K562 (cell line): ENCODE results near the gene UBASH3A. TPM values are rescaled to one million over a fixed set of nuclear protein-coding genes. Genes with fewer than 3 reads are reported as not detected.

Experiments used
- CBX3 ChIP-seq, 2 experiments: IDR thresholded peaks; 1 replicate in 1 of 2; 2 replicates in 1 of 2; pipeline ENCODE4 v1.6.1; 2012; ENCODE audit warnings: inconsistent platforms in 2 of 2, low read length in 2 of 2, borderline replicate concordance in 1 of 2, control low read depth in 1 of 2
- CEBPZ ChIP-seq: fragments of 150-350 bp; IDR thresholded peaks from 2 replicates; pipeline ENCODE4 v1.6.1; 2014; ENCODE audit warnings: low read depth, mild to moderate bottlenecking, low read length, borderline replicate concordance
- CTCF ChIP-seq, 3 experiments: IDR thresholded peaks in 2 of 3; conservative IDR thresholded peaks in 1 of 3; 2 replicates each; pipeline ENCODE4 v1.5.1; 2011 to 2012; ENCODE audit warnings: low read length in 3 of 3, mild to moderate bottlenecking in 3 of 3, control low read depth in 2 of 3, improper control_type of control experiment in 1 of 3, inconsistent platforms in 1 of 3, low read depth in 1 of 3, mixed read lengths in 1 of 3, moderate library complexity in 1 of 3; ENCODE audit not compliant: insufficient read depth in 2 of 3
- ELF1 ChIP-seq: fragments of 200-800 bp; sonication (Bioruptor generic); IDR thresholded peaks from 2 replicates; pipeline ENCODE4 v1.6.1; 2016; ENCODE audit warnings: missing genetic modification characterization, missing compliant biosample characterization
- HLTF ChIP-seq: fragments of 450-650 bp; IDR thresholded peaks from 2 replicates; pipeline ENCODE4 v1.6.1; 2016
- HNRNPL ChIP-seq: fragments of 200-400 bp; formaldehyde crosslinking; IDR thresholded peaks from 2 replicates; pipeline ENCODE4 v1.6.1; 2017; ENCODE audit warnings: low read depth, mild to moderate bottlenecking, low read length
- KDM1A ChIP-seq, 2 experiments: fragments of 450-650 bp; IDR thresholded peaks; 2 replicates each; pipeline ENCODE4 v1.6.1; 2016; ENCODE audit warnings: mild to moderate bottlenecking in 2 of 2
- PTBP1 ChIP-seq: fragments of 200-400 bp; formaldehyde crosslinking; IDR thresholded peaks from 2 replicates; pipeline ENCODE4 v1.6.1; 2017; ENCODE audit warnings: low read depth, low read length
- RAD21 ChIP-seq, 2 experiments: fragments of 250-450 bp in 1 of 2; fragments of 450-650 bp in 1 of 2; sonication (Bioruptor Pico) in 1 of 2; formaldehyde crosslinking in 1 of 2; IDR thresholded peaks in 1 of 2; conservative IDR thresholded peaks in 1 of 2; 2 replicates each; pipeline versions ENCODE4 v1.4.0 to v1.8.0; 2020 to 2022; ENCODE audit warnings: mild to moderate bottlenecking in 2 of 2, moderate library complexity in 1 of 2
- RCOR1 ChIP-seq, 2 experiments: IDR thresholded peaks; 2 replicates each; pipeline ENCODE4 v1.6.1; 2012; ENCODE audit warnings: low read depth in 2 of 2, low read length in 2 of 2, borderline replicate concordance in 1 of 2, improper control_type of control experiment in 1 of 2
- SMARCA5 ChIP-seq: fragments of 450-650 bp; IDR thresholded peaks from 2 replicates; pipeline ENCODE4 v1.6.1; 2016
- TRIM28 ChIP-seq: fragments of 450-650 bp; IDR thresholded peaks from 2 replicates; pipeline ENCODE4 v1.6.1; 2017
- U2AF1 ChIP-seq: fragments of 200-400 bp; formaldehyde crosslinking; optimal IDR thresholded peaks from 2 replicates; pipeline ENCODE3; 2017; ENCODE audit warnings: mild to moderate bottlenecking, low read depth, low read length, moderate library complexity
- XRCC5 ChIP-seq: fragments of 200-400 bp; formaldehyde crosslinking; IDR thresholded peaks from 2 replicates; pipeline ENCODE4 v1.6.1; 2017; ENCODE audit warnings: low read depth, mild to moderate bottlenecking, low read length
- polyA plus RNA-seq, 8 experiments: library from polyadenylated mRNA; depleted of rRNA in 4 of 8; stranded (reverse) in 5 of 8; unstranded in 3 of 8; fragments of >200 nt; fragmentation: Nextera tagmentation in 2 of 8; fragmentation: Illumina TruSeq in 1 of 8; extraction: Ambion mirVana in 2 of 8; extraction: Trizol in 1 of 8; gene quantifications; 2 replicates each; pipeline versions ENCODE4 v1.2.1 to v1.2.3, GENCODE V29; 2011 to 2014; ENCODE audit warnings: inconsistent platforms in 1 of 8, missing spikeins in 1 of 8
- total RNA-seq, 7 experiments: library from RNA; depleted of rRNA in 6 of 7; stranded (reverse); fragments of >200 nt in 6 of 7; fragmentation: Illumina TruSeq in 2 of 7; extraction: Trizol in 2 of 7; gene quantifications; 2 replicates each; pipeline versions ENCODE4 v1.2.1 to v1.2.3, GENCODE V29; 2011 to 2021; ENCODE audit warnings: low replicate concordance in 1 of 7
- TF ChIP-seq, protein P1 (sequence below): fragments of 450-650 bp; IDR thresholded peaks from 2 replicates; pipeline ENCODE4 v1.6.1; 2018; ENCODE audit not compliant: partially characterized antibody
- TF ChIP-seq, protein P2 (sequence below): IDR thresholded peaks from 2 replicates; pipeline ENCODE4 v1.6.1; 2011; ENCODE audit warnings: borderline replicate concordance, low read depth, mild to moderate bottlenecking, moderate library complexity, low read length; ENCODE audit not compliant: insufficient read depth, poor library complexity, severe bottlenecking

UBASH3A gene
- total and polyA plus RNA-seq, 9 of the 15 experiments (the other 6 are each of a cell fraction or from before 2014, with no cell fraction given) = 0.23 to 1.8 (median 1.1) TPM

- peak; percentile 69 for TF ChIP-seq CEBPZ
- peak in 1 of 2 experiments; percentile 88; a peak in 2 of 3 replicates for TF ChIP-seq CBX3 (IDR thresholded peaks at IDR 0.05; ENCODE audit: borderline replicate concordance in 1 of 2, low read length in 2 of 2)
- peak; percentile 61 to 77 (median 63); a peak in 5 of 6 replicates for TF ChIP-seq CTCF (IDR thresholded peaks at IDR 0.05 in 2 of 3, conservative IDR thresholded peaks at IDR 0.05 in 1 of 3; ENCODE audit: insufficient read depth in 2 of 3, low read depth in 1 of 3, low read length in 3 of 3)
- TF ChIP-seq, protein P1, sequence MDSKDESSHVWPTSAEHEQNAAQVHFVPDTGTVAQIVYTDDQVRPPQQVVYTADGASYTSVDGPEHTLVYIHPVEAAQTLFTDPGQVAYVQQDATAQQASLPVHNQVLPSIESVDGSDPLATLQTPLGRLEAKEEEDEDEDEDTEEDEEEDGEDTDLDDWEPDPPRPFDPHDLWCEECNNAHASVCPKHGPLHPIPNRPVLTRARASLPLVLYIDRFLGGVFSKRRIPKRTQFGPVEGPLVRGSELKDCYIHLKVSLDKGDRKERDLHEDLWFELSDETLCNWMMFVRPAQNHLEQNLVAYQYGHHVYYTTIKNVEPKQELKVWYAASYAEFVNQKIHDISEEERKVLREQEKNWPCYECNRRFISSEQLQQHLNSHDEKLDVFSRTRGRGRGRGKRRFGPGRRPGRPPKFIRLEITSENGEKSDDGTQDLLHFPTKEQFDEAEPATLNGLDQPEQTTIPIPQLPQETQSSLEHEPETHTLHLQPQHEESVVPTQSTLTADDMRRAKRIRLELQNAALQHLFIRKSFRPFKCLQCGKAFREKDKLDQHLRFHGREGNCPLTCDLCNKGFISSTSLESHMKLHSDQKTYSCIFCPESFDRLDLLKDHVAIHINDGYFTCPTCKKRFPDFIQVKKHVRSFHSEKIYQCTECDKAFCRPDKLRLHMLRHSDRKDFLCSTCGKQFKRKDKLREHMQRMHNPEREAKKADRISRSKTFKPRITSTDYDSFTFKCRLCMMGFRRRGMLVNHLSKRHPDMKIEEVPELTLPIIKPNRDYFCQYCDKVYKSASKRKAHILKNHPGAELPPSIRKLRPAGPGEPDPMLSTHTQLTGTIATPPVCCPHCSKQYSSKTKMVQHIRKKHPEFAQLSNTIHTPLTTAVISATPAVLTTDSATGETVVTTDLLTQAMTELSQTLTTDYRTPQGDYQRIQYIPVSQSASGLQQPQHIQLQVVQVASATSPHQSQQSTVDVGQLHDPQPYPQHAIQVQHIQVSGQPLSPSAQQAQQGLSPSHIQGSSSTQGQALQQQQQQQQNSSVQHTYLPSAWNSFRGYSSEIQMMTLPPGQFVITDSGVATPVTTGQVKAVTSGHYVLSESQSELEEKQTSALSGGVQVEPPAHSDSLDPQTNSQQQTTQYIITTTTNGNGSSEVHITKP = no peak
- peak in 1 of 2 experiments; percentile 85; a peak in 2 of 4 replicates for TF ChIP-seq RCOR1 (IDR thresholded peaks at IDR 0.05; ENCODE audit: borderline replicate concordance in 1 of 2, low read depth in 2 of 2, low read length in 2 of 2)
- TF ChIP-seq ELF1 (tag) = no peak
- peak; percentile 55 to 66; a peak in 3 of 4 replicates for TF ChIP-seq KDM1A (IDR thresholded peaks at IDR 0.05)
- peak in 1 of 2 experiments; percentile 56; a peak in 2 of 4 replicates for TF ChIP-seq RAD21 (CRISPR knock-in tag; conservative IDR thresholded peaks at IDR 0.05 in 1 of 2, IDR thresholded peaks at IDR 0.05 in 1 of 2)
- TF ChIP-seq U2AF1 = no peak
- peak; percentile 95 for TF ChIP-seq PTBP1
- peak; percentile 63; the same call in 1 of the 2 replicates for TF ChIP-seq XRCC5
- TF ChIP-seq HNRNPL = no peak
- TF ChIP-seq SMARCA5 = peak; percentile 77
- TF ChIP-seq TRIM28 = peak; percentile 60; the same call in 1 of the 2 replicates
- TF ChIP-seq, protein P2, sequence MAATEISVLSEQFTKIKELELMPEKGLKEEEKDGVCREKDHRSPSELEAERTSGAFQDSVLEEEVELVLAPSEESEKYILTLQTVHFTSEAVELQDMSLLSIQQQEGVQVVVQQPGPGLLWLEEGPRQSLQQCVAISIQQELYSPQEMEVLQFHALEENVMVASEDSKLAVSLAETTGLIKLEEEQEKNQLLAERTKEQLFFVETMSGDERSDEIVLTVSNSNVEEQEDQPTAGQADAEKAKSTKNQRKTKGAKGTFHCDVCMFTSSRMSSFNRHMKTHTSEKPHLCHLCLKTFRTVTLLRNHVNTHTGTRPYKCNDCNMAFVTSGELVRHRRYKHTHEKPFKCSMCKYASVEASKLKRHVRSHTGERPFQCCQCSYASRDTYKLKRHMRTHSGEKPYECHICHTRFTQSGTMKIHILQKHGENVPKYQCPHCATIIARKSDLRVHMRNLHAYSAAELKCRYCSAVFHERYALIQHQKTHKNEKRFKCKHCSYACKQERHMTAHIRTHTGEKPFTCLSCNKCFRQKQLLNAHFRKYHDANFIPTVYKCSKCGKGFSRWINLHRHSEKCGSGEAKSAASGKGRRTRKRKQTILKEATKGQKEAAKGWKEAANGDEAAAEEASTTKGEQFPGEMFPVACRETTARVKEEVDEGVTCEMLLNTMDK = no peak
- peak; percentile 99 for TF ChIP-seq HLTF
Measured at GRCh38 chr21:42360317-42360716, 43.4 kb upstream of the UBASH3A start (continued).
